ENCODE measurements around the gene TNS1. TPM values are rescaled to one million over a fixed set of nuclear protein-coding genes. Genes with fewer than 3 reads are reported as not detected.

The TNS1 gene
- total RNA-seq, 1 donor from 2014 or later, result 206 TPM

DNA sequence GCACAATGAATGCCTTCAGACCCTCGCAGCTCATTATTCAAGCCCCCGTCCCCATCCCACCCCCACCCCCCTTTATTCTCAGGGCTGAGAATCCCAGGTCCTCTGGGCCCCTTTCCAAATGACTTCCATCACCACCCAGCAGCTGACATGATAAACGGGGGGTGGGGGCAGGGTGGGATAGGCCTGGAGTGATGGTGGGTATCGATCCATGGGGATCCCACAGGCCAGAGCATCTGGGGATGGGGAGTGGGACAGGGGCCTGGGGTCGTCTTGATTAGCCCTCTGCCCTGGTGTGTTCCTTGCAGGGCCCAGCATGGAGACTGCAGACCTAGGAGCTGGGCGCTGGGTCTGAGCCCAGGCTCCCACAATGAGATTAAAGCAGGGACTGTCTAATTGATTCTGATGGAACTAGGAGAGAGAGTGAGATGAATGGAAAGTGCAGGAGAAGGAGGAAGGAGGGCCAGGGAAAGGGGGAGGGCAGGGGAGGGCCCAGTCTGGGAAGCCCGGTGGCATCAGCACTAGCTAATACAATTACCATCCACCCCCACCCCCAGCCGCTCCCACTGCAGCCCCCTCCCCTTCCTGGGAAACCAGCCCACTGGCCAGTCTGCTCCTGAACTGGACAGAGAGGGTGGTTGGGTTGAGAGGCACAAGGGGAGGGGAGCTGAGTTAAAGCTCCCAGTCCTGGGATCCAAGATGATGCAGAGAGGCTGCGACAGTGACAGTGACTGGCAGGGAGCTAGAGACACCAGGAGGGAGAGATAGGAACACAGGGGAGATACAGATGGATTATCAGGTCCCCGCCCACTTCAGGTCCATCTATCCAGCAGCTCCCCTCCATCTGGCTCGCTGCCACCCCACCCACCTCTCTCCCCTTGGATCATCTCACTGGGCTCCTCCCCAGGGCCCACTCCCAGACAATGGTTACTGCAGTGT lies 13.1 kb upstream of the TNS1 start:
- no peak for DNase-seq (ENCODE audit: low read depth)

GRCh38 chr2:218014706-218015585 lies 12.2 kb upstream of the TNS1 start:
- DNase-seq (ENCODE audit: low read depth), result no peak

DNA sequence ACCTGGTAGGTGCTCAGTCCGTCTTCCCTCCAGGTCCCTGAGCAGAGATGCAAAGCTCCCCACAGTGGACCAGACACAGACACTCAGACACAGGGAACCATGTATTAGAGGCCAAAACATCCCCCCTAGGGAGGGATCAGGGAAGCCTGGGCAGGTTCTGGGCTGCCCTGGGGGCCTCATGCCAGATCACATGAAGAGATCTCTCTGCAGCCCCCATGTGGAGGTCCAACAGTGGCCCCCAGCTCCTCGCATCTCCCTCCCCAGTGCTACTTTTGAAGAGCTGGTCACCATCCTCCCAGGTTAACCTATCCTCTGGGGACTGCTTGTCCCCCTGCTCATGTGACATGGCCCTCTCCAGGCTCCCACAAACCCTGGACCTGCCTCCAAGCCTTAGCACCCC lies 10.5 kb upstream of the TNS1 start:
- DNase-seq (ENCODE audit: low read depth), result no peak

- DNase-seq (ENCODE audit: low read depth), result no peak
Observed at GRCh38 chr2:218012284-218012683, 9.5 kb upstream of the TNS1 start.

DNA sequence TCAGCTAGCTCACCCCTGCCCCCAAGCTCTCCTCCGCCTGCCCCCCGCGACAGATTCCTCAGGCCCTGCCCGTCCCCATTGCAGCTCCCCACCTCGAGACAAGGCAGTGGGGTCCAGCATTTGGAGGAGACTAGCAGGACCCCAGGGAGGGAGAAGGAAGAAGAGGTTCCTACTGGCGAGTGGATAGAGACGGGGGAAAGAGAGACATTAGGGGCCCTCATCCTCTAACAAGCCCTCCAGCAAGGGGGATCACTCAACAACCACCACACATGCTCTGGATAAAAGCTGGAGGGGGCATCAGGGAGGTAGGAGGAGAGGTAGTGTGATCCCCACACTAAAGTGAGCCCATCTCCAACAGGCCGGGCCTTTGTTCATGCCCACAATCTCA lies 8.9 kb upstream of the TNS1 start:
- no peak for DNase-seq (ENCODE audit: low read depth)

DNA sequence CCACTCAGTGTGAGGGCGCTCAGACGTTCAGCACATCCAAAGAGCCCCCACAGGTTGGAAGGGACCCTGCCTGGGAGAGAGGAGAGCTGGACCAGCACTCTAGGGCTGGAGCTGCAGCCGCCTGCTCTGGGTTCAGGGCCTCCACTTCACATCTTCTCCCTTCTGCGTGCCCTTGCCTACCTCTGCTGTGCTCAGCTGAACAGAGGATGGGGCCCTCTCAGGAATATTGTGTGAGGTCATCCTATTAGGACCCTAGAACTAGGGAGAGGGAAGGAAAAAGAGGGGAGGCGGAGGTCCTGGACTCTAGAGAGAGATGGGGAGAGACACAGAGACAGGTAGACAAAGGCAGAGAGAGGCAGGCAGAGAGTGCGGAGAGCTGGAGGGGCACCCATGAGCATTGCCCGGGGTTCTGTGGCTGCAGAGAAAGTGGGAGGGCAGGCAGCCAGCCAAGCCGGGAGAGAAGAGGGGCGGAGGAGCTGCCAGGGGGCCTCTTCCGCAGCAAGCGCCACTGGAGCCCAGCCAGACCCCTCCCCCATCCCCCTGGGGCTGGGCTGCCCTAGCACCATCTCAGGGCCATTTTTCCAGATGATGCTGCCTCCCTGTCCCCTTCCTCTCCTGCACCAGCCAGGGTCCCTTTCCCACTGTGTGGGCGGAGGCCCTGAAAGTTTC lies 8.3 kb upstream of the TNS1 start:
- no peak for DNase-seq (ENCODE audit: low read depth)

DNA sequence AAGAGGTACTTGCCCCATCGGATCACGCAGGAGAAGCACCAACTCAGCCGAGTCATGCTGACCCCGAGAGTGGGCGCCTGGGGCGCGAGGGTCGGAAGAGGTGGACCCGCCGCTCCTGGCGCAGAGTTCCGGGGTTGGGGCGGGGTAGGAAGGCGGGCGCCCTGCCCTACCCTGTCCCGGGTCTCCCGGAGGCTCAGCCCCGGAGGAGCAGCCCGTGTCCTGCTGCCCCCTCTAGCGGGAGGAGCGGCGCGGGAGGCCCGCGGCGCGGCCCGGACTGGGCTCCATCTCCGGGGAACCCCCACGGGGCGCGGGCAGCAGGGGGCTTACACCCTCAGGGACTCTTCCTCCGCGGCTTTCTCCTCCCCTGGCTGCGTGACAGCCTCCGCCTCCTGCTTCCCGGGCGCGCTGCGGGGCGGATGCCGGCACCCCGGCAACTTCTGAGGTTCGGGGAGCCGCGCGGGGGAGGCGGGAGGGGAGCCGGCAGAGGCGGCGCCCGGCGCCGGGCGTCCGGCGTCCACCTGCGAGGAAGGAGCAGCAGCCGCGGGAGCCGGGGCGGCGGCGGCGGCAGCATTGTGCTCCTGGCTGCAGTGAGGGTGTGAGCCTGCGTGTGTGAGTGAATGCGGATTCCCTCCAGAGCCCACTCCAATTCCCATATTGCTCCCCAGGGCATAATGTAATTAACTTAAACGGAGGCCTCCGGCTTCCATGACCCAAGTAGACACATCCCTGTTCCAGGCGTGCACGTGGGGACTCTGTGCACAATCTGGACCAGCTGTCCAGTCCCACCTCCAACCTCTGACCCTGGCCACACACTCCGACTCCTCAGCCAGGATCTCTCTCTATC lies 7.6 kb upstream of the TNS1 start:
- no peak for DNase-seq (ENCODE audit: low read depth)

DNA sequence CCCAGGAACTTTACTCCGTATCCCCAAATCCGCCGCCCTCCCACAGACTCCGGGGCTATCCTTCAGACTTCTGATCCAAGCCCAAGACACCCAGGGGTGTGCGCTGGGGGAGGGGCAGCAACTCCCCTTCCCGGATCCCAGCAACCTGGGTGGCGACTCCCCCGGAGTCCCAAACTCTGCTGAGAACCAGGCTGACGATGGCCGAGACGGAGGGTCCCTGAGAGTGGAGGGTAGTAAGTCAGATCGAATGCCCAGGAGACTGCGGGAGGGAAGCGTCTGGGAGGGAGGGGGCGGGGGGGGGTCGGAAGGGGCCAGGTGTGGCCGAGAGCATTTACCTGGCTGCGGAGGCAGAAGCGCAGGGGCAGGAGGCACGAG lies 7.0 kb upstream of the TNS1 start:
- no peak for DNase-seq (ENCODE audit: low read depth)

DNA sequence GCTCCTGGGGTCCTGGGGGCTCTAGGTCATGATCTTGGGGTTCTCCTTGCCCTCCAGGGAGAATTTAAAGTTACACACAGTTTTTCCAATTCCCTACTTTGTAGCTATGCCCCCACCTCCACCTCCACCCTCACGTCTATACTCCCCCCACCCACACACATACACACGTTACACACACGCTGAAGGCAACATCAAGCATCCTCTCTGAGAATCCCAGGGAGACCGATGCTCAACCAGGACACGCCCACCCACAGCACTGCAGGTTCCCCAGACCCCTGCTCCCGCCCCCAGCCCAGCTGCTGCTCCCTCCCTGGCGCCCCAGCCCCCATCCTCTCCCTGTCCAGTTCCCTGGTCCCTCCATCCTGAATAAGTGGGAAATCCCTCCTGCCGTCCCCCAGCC lies 6.4 kb upstream of the TNS1 start:
- DNase-seq (ENCODE audit: low read depth), result no peak

- DNase-seq (ENCODE audit: low read depth), result no peak
Observed at GRCh38 chr2:218008060-218009040, 5.6 kb upstream of the TNS1 start.

GRCh38 chr2:218006741-218007140 lies 3.9 kb upstream of the TNS1 start:
- peak; percentile 51 for DNase-seq (ENCODE audit: low read depth)

DNA sequence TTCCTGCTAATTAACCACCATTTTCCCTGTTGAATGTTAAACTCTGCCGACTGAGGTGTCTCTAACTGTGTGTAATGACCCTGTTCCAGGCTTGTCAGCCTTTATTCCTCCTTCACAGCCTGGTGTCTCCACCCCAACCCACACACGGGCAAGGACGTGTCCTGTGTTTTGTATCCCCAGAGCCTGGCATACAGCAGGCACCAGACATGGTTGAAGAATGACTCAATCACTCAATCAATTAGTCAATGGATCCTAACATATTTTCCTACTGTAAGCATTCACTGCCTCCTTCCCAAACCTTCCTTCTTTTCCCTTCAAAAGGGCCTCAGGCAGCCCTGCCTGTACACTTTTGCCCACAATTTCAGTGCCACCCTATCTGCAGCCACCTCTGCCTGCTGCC lies 2.7 kb upstream of the TNS1 start:
- no peak for DNase-seq (ENCODE audit: low read depth)

GRCh38 chr2:218005028-218005427 lies 2.2 kb upstream of the TNS1 start:
- DNase-seq (ENCODE audit: low read depth), result no peak

DNA sequence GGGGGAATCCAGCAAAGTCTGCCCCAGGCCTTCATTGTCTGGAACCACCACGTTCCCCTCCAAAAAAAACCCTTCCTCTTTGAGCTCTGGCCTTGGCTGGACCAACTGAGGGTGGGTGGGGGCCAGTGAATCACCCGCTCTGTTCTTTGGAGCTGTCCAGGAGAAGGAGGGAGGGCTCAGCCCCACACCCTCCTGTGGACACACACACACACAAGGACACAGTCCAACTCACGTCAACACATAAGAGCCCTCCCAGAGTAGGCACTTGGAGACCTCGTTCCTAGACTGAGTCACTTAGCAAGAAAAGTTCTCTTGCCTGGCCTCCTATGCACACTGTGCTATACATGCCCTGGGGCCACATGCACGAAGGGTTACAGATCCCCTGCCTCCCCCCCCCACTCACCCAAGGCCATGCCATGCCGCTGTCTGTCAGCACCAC lies 1.2 kb upstream of the TNS1 start:
- DNase-seq (ENCODE audit: low read depth), result peak; percentile 43

DNA sequence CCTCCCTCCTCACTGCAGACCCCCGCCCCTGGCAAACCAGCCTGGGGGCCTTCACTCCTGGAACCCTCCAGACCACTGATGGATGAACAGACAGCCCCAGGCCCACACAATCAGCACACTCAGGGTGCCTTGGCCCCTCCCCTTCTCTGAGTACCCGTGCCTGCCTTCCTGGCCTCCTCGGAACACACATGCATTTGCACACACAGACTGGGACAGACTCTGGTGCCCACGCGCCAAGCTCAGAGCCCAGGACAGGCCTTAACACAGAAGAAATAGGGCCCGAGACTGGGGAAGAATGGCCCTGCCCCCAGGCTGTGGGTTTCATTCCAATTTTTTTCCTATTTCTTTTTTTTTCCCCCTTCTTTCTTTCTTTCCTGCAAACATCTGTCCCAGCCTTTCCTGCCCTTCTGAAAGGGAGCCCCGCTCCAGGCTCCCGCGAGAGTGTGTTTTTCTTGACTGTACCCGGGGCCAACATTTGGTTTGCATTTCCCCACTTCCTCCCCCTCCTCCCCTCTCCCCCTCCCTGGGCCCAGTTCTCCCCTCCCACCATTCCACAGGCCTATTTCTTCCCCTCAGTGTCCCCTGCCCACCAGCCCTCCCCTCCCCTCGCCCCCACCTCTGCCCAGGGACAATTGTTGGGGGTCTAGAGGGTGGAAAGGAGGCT lies 618 bp upstream of the TNS1 start:
- DNase-seq (ENCODE audit: low read depth), result no peak

- DNase-seq (ENCODE audit: low read depth), result no peak
Observed at GRCh38 chr2:218002143-218002844, 501 bp downstream of the TNS1 start.

- DNase-seq (ENCODE audit: low read depth), result no peak
Observed at GRCh38 chr2:218001629-218002028, 1.2 kb downstream of the TNS1 start.

DNA sequence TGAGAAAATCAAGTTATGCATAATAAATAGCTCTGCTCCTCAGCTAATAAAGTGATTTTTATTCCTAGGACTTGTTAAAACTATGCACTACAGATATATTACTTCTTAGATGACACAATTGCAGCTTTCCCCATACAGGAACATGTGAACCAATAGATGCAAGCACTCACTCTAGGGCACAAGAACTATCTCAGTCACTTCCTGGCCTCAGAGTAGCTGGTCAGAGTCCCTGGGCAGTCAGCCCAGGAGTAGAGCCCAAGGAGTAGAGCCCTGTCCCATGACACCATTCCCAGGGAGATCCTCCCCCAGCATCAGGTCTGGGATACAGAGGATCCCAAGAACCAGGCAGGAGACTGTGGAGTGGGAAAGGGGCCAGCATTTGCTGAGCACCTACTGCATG lies 2.7 kb downstream of the TNS1 start:
- DNase-seq (ENCODE audit: low read depth), result no peak

GRCh38 chr2:217999595-217999959 lies 3.2 kb downstream of the TNS1 start:
- no peak for DNase-seq (ENCODE audit: low read depth)
